ENCODE results near the gene PELI1. TPM values are rescaled to one million over a fixed set of nuclear protein-coding genes. Genes with fewer than 3 reads are reported as not detected.

The PELI1 gene
- total RNA-seq, 4 donors from 2014 or later, result 18.4 to 31.0 (median 24.6) TPM

DNA sequence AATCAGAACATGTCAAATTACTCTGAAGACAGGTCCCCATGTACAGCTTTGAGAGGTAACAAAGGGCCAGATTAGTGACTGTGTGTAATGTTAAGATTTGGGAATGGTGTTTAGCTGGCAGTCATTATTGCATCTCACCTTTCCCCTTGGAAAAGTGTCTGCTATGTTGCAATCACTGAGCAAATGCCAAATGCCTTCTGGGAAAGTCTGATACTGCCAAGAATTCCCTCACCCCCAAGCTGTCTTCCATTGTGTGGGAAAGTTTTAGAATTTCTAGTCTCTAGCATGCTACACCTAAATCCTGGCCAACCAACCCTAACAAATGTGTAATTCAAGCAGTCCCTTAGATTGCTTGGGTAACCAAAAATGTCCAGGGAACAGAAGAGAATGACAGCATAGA is 13.6 kb upstream of the PELI1 start:
- TF ChIP-seq EP300 (IDR thresholded peaks at IDR 0.05) (peak in 1 of 2 donors; percentile 38), POLR2A (IDR thresholded peaks at IDR 0.05) (no peak)
- TF ChIP-seq, protein P1, sequence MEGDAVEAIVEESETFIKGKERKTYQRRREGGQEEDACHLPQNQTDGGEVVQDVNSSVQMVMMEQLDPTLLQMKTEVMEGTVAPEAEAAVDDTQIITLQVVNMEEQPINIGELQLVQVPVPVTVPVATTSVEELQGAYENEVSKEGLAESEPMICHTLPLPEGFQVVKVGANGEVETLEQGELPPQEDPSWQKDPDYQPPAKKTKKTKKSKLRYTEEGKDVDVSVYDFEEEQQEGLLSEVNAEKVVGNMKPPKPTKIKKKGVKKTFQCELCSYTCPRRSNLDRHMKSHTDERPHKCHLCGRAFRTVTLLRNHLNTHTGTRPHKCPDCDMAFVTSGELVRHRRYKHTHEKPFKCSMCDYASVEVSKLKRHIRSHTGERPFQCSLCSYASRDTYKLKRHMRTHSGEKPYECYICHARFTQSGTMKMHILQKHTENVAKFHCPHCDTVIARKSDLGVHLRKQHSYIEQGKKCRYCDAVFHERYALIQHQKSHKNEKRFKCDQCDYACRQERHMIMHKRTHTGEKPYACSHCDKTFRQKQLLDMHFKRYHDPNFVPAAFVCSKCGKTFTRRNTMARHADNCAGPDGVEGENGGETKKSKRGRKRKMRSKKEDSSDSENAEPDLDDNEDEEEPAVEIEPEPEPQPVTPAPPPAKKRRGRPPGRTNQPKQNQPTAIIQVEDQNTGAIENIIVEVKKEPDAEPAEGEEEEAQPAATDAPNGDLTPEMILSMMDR (IDR thresholded peaks at IDR 0.05), result no peak
- no peaks in the 10 kb centered on the region for H3K27me3 ChIP-seq
- peaks cover 0 to 4% (median 2%) of the 10 kb centered on the region in 4 donors for H3K4me1 ChIP-seq
- no peaks in the 10 kb centered on the region for H3K9me3 ChIP-seq
- H3K4me3 ChIP-seq, result no peak overlapping the region
- H3K36me3 ChIP-seq, result no peaks in the 10 kb centered on the region
- H3K27ac ChIP-seq, result no peak overlapping the region
- DNase-seq (ENCODE audit: low spot score in 2 of 2), result no peak

DNA sequence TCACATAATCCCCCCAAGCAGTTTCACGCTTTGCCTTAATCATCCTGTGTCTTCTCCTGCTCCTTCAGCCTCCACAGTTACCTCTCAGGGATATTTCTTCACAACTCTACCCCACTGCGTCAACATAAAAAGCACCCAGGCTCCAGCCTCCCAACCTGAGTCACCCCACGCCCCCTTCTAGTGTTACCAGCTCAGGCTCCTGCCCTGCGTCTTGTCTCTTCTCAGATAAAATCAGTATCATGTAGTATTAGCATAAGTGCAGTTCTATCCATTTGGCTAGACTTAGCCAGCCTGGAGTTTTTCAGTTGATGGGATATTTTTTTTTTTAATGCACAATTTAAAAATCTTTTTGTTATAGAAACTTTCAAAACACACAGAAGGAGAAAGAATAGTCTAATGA is 9.6 kb upstream of the PELI1 start:
- Histone ChIP-seq H3K36me3 (no peaks in the 10 kb centered on the region), H3K4me1 (peaks cover 0 to 4% (median 2%) of the 10 kb centered on the region in 4 donors), H3K27ac (no peak overlapping the region), H3K9me3 (no peaks in the 10 kb centered on the region), H3K4me3 (no peak overlapping the region), H3K27me3 (no peaks in the 10 kb centered on the region)
- WGBS, 2 donors, result 91 to 95% methylated on average over 4 of the region's 4 CpGs
- DNase-seq (ENCODE audit: low spot score in 2 of 2), result no peak
- no peak for TF ChIP-seq POLR2A (IDR thresholded peaks at IDR 0.05)
- TF ChIP-seq, protein P1 (IDR thresholded peaks at IDR 0.05), result no peak
- TF ChIP-seq EP300 (IDR thresholded peaks at IDR 0.05), result no peak

DNA sequence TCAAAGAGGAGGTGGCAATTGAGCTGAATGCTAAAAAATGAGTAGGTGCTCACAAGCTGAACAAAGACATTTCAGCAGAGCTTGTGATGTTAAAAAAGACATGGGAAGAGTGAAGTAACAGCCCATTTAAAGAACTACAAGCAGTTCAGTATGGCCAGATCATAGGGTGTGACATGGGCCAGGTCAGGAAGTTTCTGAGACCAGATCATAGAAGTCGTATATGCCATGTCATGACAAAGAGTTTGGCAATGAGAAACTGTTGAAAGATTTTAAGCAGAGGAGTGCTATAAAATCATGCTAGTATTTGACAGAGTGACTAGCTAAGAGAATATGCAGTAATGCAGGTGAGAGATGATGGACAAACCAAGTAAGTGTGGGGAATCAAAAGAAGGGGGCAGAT is 7.3 kb upstream of the PELI1 start:
- Histone ChIP-seq H3K4me1 (no peaks in the 10 kb centered on the region), H3K27me3 (no peaks in the 10 kb centered on the region), H3K27ac (no peak overlapping the region), H3K9me3 (no peaks in the 10 kb centered on the region), H3K36me3 (no peaks in the 10 kb centered on the region), H3K4me3 (no peak overlapping the region)
- TF ChIP-seq EP300 (IDR thresholded peaks at IDR 0.05) (no peak), POLR2A (IDR thresholded peaks at IDR 0.05) (no peak)
- DNase-seq (ENCODE audit: low spot score in 2 of 2), result no peak
- 79 to 81% methylated on average over 1 of the region's 1 CpG for whole genome bisulfite sequencing, 2 donors

DNA sequence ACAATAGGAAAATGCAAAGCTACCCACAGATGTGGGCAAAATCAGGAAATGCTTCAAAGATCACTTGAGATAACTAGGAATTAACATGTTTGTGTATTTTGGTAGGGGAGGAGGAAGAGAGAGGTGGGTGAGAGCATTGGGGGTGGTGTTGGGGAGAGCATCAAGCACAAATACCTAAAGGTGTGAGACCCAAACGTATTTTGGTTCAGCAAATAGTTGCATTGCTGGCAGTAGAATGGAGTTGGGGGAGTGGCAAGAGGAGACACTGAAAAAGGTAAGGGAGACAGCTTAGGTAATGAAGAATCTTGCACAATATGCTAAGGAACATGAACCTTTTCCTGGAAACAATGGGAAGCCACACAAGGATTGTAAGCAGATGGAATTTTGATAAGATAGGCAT is 1.5 kb upstream of the PELI1 start:
- Histone ChIP-seq H3K9me3 (no peaks in the 10 kb centered on the region), H3K4me3 (no peak overlapping the region), H3K27ac (no peak overlapping the region), H3K36me3 (no peaks in the 10 kb centered on the region), H3K4me1 (peaks cover 0 to 13% (median 10%) of the 10 kb centered on the region in 4 donors), H3K27me3 (no peaks in the 10 kb centered on the region)
- DNase-seq (ENCODE audit: low spot score in 2 of 2), result no peak
- WGBS, 2 donors, result 75 to 87% methylated on average over 1 of the region's 1 CpG
- TF ChIP-seq EP300 (IDR thresholded peaks at IDR 0.05) (no peak), POLR2A (IDR thresholded peaks at IDR 0.05) (no peak)
- TF ChIP-seq, protein P1 (IDR thresholded peaks at IDR 0.05), result no peak

DNA sequence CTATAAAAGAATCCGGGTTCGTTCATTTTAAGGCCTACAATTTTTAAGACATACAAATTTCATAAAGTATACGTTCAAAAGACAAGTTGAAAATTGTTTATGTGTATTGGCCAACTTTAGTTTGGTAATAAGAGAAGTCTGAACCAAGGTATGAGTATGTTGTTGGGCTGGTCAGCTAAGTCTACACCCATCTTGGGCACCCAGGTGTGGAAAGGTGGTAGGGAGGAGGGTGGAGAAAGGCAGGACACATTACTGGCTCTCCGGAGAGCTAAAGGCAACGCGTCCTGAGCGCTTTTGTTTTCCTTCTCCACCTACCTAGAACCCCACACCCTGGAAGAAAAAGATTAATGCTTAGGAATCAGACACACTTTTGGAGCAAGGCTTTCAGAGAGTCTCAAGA is 899 bp upstream of the PELI1 start:
- TF ChIP-seq EP300 (IDR thresholded peaks at IDR 0.05) (no peak), POLR2A (IDR thresholded peaks at IDR 0.05) (no peak)
- TF ChIP-seq, protein P1 (IDR thresholded peaks at IDR 0.05), result no peak
- DNase-seq (ENCODE audit: low spot score in 2 of 2), result no peak
- H3K27me3 ChIP-seq, result no peaks in the 10 kb centered on the region
- H3K4me3 ChIP-seq, result no peak overlapping the region
- H3K9me3 ChIP-seq, result no peaks in the 10 kb centered on the region
- peak overlapping the region in 3 of 4 donors; percentile 50 to 100 (median 100) for H3K27ac ChIP-seq
- WGBS, 2 donors, result 95 to 96% methylated on average over 7 of the region's 7 CpGs
- H3K4me1 ChIP-seq, result peaks cover 0 to 18% (median 13%) of the 10 kb centered on the region in 4 donors
- H3K36me3 ChIP-seq, result no peaks in the 10 kb centered on the region
